SU-DHL-6 (cell line): ENCODE measurements around the gene MRPL39.

Source experiments
- H2AFZ ChIP-seq: fragments of 200-600 bp; sonication (generic); 2 replicates; pipeline ENCODE4 v1.6.1; 2014; ENCODE audit warnings: low read depth, mild to moderate bottlenecking, moderate library complexity, mixed read lengths, antibody characterized with exemption, low read length; ENCODE audit not compliant: severe bottlenecking
- H3F3A ChIP-seq: fragments of 200-600 bp; shearing (Covaris generic); 2 replicates; pipeline ENCODE4 v1.6.0; 2016; ENCODE audit warnings: antibody characterized with exemption, mild to moderate bottlenecking; ENCODE audit not compliant: insufficient read depth
- H3K27ac ChIP-seq: fragments of 200-600 bp; sonication (generic); 2 replicates; pipeline ENCODE4 v1.5.1; 2016; ENCODE audit warnings: low read depth, mild to moderate bottlenecking, low read length, moderate library complexity, mixed read lengths
- H3K27me3 ChIP-seq: fragments of 200-600 bp; sonication (generic), shearing (Covaris generic); 2 replicates; pipeline ENCODE4 v1.6.0; 2014; ENCODE audit warnings: mild to moderate bottlenecking, low read length
- H3K36me3 ChIP-seq: fragments of 200-600 bp; sonication (generic); 2 replicates; pipeline ENCODE4 v1.6.1; 2014; ENCODE audit warnings: mild to moderate bottlenecking, low read length, mixed read lengths
- H3K4me2 ChIP-seq: fragments of 300-600, 200-600 bp; shearing (Covaris generic), sonication (generic); 2 replicates; pipeline ENCODE4 v1.6.0; 2014; ENCODE audit warnings: low read length, low read depth, mild to moderate bottlenecking; ENCODE audit not compliant: poor library complexity, severe bottlenecking
- H3K4me3 ChIP-seq: fragments of 200-600 bp; sonication (generic); 2 replicates; pipeline ENCODE4 v1.5.1; 2014; ENCODE audit warnings: antibody characterized with exemption, low read length, mild to moderate bottlenecking, mixed read lengths; ENCODE audit not compliant: insufficient read depth, poor library complexity, severe bottlenecking
- H3K79me2 ChIP-seq: fragments of 200-600 bp; sonication (generic); 2 replicates; pipeline ENCODE4 v1.6.1; 2014; ENCODE audit warnings: mild to moderate bottlenecking, low read length, moderate library complexity; ENCODE audit not compliant: insufficient read depth
- H3K9ac ChIP-seq: fragments of 200-600 bp; sonication (generic); 2 replicates; pipeline ENCODE4 v1.7.0; 2014; ENCODE audit warnings: mild to moderate bottlenecking, low read length
- H3K9me2 ChIP-seq: fragments of 200-600 bp; sonication (generic); replicated peaks from 2 replicates; pipeline ENCODE4 v1.6.1; 2014; ENCODE audit warnings: low read length; ENCODE audit not compliant: insufficient read depth
- H3K9me3 ChIP-seq: fragments of 200-600 bp; sonication (generic); 2 replicates; pipeline ENCODE4 v1.6.1; 2014; ENCODE audit warnings: low read length, mixed read lengths; ENCODE audit not compliant: insufficient read depth
- H4K20me1 ChIP-seq: fragments of 200-600 bp; sonication (generic); 2 replicates; pipeline ENCODE4 v1.6.1; 2014; ENCODE audit warnings: low read depth, mild to moderate bottlenecking, antibody characterized with exemption, low read length, moderate library complexity, mixed read lengths
- EZH2phosphoT487 ChIP-seq: fragments of 200-600 bp; sonication (generic), shearing (Covaris generic); conservative IDR thresholded peaks from 2 replicates; pipeline ENCODE4 v1.6.1; 2018; ENCODE audit warnings: mild to moderate bottlenecking, antibody characterized with exemption, low read length, moderate library complexity, mixed read lengths
- TF ChIP-seq, protein P1 (sequence below): fragments of 200-600 bp; sonication (generic); IDR thresholded peaks from one replicate; pipeline ENCODE4 v1.5.1; 2017; ENCODE audit warnings: antibody characterized with exemption, mild to moderate bottlenecking, low read length, moderate library complexity; ENCODE audit not compliant: insufficient read depth, poor library complexity, severe bottlenecking

Gene MRPL39

DNA sequence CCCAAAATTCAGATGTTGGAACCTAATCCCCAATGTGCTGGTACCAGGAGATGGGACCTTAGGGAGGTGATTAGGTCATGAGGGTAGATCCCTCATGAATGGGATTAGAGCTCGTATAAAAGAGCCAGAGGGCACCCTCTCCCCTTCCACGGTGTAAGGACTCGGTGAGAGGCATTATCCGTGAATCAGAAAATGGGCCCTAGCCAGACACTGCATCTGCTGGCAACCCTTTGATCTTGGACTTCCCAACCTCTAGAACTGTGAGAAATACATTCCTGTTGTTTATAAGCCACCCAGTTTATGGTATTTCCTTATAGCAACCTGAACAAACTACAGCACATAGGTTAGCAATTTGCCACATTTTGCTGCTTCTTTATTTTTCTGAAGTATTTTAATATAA is 17.2 kb upstream of the MRPL39 start:
- no peak overlapping the region for H3K27ac ChIP-seq
- TF ChIP-seq EZH2phosphoT487, result no peak
- TF ChIP-seq, protein P1, sequence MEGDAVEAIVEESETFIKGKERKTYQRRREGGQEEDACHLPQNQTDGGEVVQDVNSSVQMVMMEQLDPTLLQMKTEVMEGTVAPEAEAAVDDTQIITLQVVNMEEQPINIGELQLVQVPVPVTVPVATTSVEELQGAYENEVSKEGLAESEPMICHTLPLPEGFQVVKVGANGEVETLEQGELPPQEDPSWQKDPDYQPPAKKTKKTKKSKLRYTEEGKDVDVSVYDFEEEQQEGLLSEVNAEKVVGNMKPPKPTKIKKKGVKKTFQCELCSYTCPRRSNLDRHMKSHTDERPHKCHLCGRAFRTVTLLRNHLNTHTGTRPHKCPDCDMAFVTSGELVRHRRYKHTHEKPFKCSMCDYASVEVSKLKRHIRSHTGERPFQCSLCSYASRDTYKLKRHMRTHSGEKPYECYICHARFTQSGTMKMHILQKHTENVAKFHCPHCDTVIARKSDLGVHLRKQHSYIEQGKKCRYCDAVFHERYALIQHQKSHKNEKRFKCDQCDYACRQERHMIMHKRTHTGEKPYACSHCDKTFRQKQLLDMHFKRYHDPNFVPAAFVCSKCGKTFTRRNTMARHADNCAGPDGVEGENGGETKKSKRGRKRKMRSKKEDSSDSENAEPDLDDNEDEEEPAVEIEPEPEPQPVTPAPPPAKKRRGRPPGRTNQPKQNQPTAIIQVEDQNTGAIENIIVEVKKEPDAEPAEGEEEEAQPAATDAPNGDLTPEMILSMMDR, result no peak
- H3K9me2 ChIP-seq, result no peaks in the 10 kb centered on the region
- H3K9ac ChIP-seq, result no peak overlapping the region
- no peaks in the 10 kb centered on the region for H3K9me3 ChIP-seq
- H3F3A ChIP-seq, result no peaks in the 10 kb centered on the region
- no peaks in the 10 kb centered on the region for H3K27me3 ChIP-seq
- H2AFZ ChIP-seq, result no peak overlapping the region
- H3K4me3 ChIP-seq, result no peak overlapping the region
- H3K79me2 ChIP-seq, result no peaks in the 10 kb centered on the region
- no peak overlapping the region for H3K4me2 ChIP-seq
- no peaks in the 10 kb centered on the region for H3K36me3 ChIP-seq
- H4K20me1 ChIP-seq, result no peaks in the 10 kb centered on the region

DNA sequence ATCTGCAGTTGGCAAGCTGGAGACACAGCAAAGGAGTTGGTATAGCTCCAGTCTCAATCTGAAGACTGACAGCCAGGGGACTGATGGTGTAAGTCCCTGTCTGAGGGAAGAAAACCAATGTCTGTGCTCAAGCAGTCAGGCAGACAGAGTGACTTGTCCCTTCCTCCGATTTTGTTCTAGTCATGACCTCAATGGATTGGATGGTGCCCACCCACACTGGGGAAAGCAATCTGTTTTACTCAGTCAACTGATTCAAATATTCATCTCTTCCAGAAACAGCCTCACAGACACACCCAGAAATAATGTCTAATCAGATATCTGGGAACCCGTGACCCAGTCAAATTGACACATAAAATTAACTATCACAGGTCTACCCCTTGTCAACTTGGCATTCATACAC is 11.9 kb upstream of the MRPL39 start:
- H3F3A ChIP-seq, result no peaks in the 10 kb centered on the region
- no peak overlapping the region for H3K27ac ChIP-seq
- H3K27me3 ChIP-seq, result no peaks in the 10 kb centered on the region
- H3K9ac ChIP-seq, result no peak overlapping the region
- no peak overlapping the region for H3K4me2 ChIP-seq
- H2AFZ ChIP-seq, result no peak overlapping the region
- no peaks in the 10 kb centered on the region for H3K9me2 ChIP-seq
- no peak overlapping the region for H3K4me3 ChIP-seq
- H3K79me2 ChIP-seq, result no peaks in the 10 kb centered on the region
- no peaks in the 10 kb centered on the region for H3K9me3 ChIP-seq
- H3K36me3 ChIP-seq, result no peaks in the 10 kb centered on the region
- TF ChIP-seq, protein P1, result no peak
- no peak for TF ChIP-seq EZH2phosphoT487
- H4K20me1 ChIP-seq, result no peaks in the 10 kb centered on the region

DNA sequence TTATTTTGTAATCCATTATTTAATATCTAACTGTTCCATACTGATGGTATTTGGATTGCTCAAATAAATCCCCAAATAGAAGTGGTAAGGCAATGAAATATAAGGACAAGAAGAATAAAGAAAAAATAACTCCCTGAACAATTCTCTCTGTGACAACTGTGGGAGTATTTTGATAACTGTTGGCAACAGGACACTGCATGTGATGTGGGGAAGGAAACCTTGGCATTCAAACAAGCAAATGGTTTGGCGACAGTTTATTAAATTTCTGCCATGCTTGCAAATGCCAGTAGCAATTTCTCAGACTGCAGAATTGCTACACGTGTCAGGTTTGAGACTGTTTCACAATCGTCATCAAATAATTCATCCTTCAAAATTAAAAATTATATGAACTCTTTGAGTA is 8.6 kb upstream of the MRPL39 start:
- H2AFZ ChIP-seq, result no peak overlapping the region
- H3K9me3 ChIP-seq, result no peaks in the 10 kb centered on the region
- no peak for TF ChIP-seq EZH2phosphoT487
- TF ChIP-seq, protein P1, result no peak
- no peak overlapping the region for H3K27ac ChIP-seq
- no peak overlapping the region for H3K4me2 ChIP-seq
- no peaks in the 10 kb centered on the region for H4K20me1 ChIP-seq
- H3K27me3 ChIP-seq, result no peaks in the 10 kb centered on the region
- H3K79me2 ChIP-seq, result no peaks in the 10 kb centered on the region
- no peak overlapping the region for H3K4me3 ChIP-seq
- no peaks in the 10 kb centered on the region for H3K36me3 ChIP-seq
- H3F3A ChIP-seq, result no peaks in the 10 kb centered on the region
- no peak overlapping the region for H3K9ac ChIP-seq
- no peaks in the 10 kb centered on the region for H3K9me2 ChIP-seq
